NB4 (cell line): ENCODE measurements around the gene ARHGAP12.
A peak's percentile ranks its signal among the peaks of the same experiment; 100 is the strongest.

ENCODE experiments used
- DNase-seq: peaks from one replicate; pipeline ENCODE4 v3.0.0; 2010; ENCODE audit warnings: low read depth
- H3K4me3 ChIP-seq: one replicate; pipeline ENCODE4 v1.5.1; 2011; ENCODE audit warnings: mild to moderate bottlenecking, low read depth, low read length, moderate library complexity
- MYC ChIP-seq: IDR thresholded peaks from 2 replicates; pipeline ENCODE4 v1.6.1; 2011; ENCODE audit warnings: low read depth, low read length
- POLR2A ChIP-seq: IDR thresholded peaks from 2 replicates; pipeline ENCODE4 v1.6.1; 2011; ENCODE audit warnings: mild to moderate bottlenecking; ENCODE audit not compliant: insufficient read length; ENCODE audit errors: extremely low read depth
- TF ChIP-seq, protein P1 (sequence below): IDR thresholded peaks from one replicate; pipeline ENCODE4 v1.5.1; 2012; ENCODE audit warnings: low read depth, low read length
- TF ChIP-seq, protein P2 (sequence below): IDR thresholded peaks from 2 replicates; pipeline ENCODE4 v1.6.1; 2011; ENCODE audit warnings: low read depth, low read length

The ARHGAP12 gene

GRCh38 chr10:31819391-31819820 is 109.2 kb downstream of the ARHGAP12 start:
- TF ChIP-seq, protein P1, sequence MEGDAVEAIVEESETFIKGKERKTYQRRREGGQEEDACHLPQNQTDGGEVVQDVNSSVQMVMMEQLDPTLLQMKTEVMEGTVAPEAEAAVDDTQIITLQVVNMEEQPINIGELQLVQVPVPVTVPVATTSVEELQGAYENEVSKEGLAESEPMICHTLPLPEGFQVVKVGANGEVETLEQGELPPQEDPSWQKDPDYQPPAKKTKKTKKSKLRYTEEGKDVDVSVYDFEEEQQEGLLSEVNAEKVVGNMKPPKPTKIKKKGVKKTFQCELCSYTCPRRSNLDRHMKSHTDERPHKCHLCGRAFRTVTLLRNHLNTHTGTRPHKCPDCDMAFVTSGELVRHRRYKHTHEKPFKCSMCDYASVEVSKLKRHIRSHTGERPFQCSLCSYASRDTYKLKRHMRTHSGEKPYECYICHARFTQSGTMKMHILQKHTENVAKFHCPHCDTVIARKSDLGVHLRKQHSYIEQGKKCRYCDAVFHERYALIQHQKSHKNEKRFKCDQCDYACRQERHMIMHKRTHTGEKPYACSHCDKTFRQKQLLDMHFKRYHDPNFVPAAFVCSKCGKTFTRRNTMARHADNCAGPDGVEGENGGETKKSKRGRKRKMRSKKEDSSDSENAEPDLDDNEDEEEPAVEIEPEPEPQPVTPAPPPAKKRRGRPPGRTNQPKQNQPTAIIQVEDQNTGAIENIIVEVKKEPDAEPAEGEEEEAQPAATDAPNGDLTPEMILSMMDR: no peak
- TF ChIP-seq MYC: no peak
- DNase-seq: no peak
- H3K4me3 ChIP-seq: no peak overlapping the region

DNA sequence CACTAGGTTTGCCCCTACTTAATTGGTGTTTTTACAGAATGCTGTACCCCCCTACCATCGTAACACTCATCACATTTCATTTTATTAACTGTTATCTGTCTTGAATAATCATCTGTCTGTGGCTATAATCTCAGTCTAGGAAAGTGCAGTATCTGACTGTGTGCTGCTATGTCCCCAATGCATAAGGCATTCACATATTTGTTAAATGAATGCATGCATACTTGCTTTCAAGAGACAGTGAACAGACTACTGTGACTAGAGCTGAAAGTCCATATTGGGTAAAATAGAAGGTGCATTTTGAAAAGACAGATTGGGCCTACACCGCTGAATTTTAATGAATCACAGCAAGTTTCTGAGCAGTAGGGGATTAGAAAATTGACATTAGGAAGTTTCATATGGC is 112.3 kb downstream of the ARHGAP12 start:
- no peak overlapping the region for H3K4me3 ChIP-seq
- DNase-seq: no peak
- TF ChIP-seq POLR2A: no peak
- TF ChIP-seq MYC: no peak
- TF ChIP-seq, protein P1: no peak

DNA sequence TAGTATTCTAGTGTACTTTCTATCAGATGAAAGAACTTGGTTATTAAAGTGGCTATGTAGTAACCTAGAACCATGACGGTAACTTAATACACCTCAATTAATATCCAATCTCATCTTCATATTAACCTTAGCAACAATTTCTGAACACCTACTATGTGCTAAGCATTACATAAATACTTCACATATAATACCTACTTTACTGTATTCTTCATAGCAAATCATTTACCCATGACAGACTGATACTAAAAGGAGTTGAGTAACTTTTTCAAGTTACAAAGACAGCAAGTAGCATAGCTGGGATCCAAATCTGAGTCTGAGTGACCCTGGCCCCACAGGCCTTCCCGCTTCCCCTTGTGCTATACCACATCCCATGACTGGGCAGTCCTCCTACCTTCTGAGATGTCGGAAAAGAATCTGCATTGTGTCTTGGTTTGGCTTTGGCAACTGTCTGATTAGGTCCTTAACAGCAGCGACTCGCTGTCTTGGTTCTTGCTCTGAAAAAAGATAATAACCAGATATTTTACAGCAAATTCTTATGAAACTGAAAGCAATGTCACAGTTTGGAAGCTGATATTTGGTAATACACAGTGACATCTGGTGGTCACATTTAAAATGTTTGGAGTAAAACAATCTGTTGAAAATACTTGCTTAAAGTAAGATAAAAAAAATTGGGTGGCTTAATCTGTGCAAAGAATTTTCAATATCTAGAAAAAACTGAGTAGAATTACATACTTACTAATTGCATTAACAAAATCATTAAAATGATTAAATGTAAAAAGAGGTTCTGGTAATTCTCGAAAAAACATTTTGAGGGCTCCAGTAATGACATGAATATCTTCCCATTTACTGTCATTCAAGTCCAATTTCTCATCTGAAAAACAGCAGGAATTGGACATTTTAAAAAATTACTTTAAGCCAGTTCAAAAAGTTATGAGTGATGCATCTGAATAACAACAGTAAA is 120.1 kb downstream of the ARHGAP12 start:
- TF ChIP-seq, protein P2, sequence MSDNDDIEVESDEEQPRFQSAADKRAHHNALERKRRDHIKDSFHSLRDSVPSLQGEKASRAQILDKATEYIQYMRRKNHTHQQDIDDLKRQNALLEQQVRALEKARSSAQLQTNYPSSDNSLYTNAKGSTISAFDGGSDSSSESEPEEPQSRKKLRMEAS: no peak
- TF ChIP-seq, protein P1: no peak
- TF ChIP-seq MYC: no peak
- no peak for TF ChIP-seq POLR2A

GRCh38 chr10:31804352-31804810 is 124.2 kb downstream of the ARHGAP12 start:
- no peak for DNase-seq
- TF ChIP-seq, protein P1: no peak
- TF ChIP-seq, protein P2: no peak
- TF ChIP-seq POLR2A (no peak), MYC (no peak)
- H3K4me3 ChIP-seq: no peak overlapping the region

More for the DNA sequence above, 120.1 kb downstream of the ARHGAP12 start:
- DNase-seq: peak; percentile 61
- H3K4me3 ChIP-seq: no peak overlapping the region

- no peak for DNase-seq
- no peak overlapping the region for H3K4me3 ChIP-seq
- TF ChIP-seq, protein P2: no peak
- TF ChIP-seq, protein P1: no peak
- TF ChIP-seq POLR2A: no peak
- TF ChIP-seq MYC: no peak
Measured at GRCh38 chr10:31803606-31804351, 124.9 kb downstream of the ARHGAP12 start.
